ENCODE results near the gene TTC7B. TPM values are rescaled to one million over a fixed set of nuclear protein-coding genes. Genes with fewer than 3 reads are reported as not detected.

TTC7B gene
- total and polyA plus RNA-seq, 2 donors (not counting 1 experiment from before 2014, with no cell fraction given), result 0.36 to 3.2 TPM

- TF ChIP-seq EZH2 (IDR thresholded peaks at IDR 0.05; ENCODE audit: borderline replicate concordance, insufficient read depth, low read depth, low read length, poor library complexity, severe bottlenecking) (no peak), CTCF (IDR thresholded peaks at IDR 0.05) (no peak)
- CTCF ChIA-PET, result no interaction called here
Observed at GRCh38 chr14:90523961-90524875, 292.0 kb downstream of the TTC7B start.

GRCh38 chr14:90523544-90523943 is 292.7 kb downstream of the TTC7B start:
- H3K4me1 Mint-ChIP-seq, result no peaks in the 10 kb centered on the region
- CTCF ChIA-PET, result no interaction called here
- H3K4me3 Mint-ChIP-seq, result no peak overlapping the region
- H3K9me3 Mint-ChIP-seq (ENCODE audit: insufficient read depth), result peaks cover 9% of the 10 kb centered on the region
- intact Hi-C loops (cut with micrococcal nuclease), result no loop called here
- no peak overlapping the region for H3K27ac ChIP-seq (ENCODE audit: low read length in 2 of 2)
- no peaks in the 10 kb centered on the region for H3K27me3 ChIP-seq (replicated peaks in 1 of 4; ENCODE audit: control extremely low read depth in 1 of 4, control insufficient read depth in 3 of 4, insufficient read depth in 4 of 4, low read length in 3 of 4)
- TF ChIP-seq EZH2 (IDR thresholded peaks at IDR 0.05; ENCODE audit: borderline replicate concordance, insufficient read depth, low read depth, low read length, poor library complexity, severe bottlenecking) (no peak), CTCF (IDR thresholded peaks at IDR 0.05) (no peak)
- H3K9ac ChIP-seq (ENCODE audit: low read length), result no peak overlapping the region
- H3K4me2 ChIP-seq (replicated peaks; ENCODE audit: low read depth, low read length, poor library complexity, severe bottlenecking), result no peak overlapping the region
- no peaks in the 10 kb centered on the region for H3K4me1 ChIP-seq (ENCODE audit: control insufficient read depth in 2 of 2, insufficient read depth in 2 of 2, low read length in 2 of 2)
- H3K9me3 ChIP-seq (ENCODE audit: control extremely low read depth in 1 of 3, control insufficient read depth in 2 of 3, insufficient read depth in 1 of 3, low read length in 2 of 3), result peaks cover 0 to 22% (median 0%) of the 10 kb centered on the region in 3 donors
- ATAC-seq (ENCODE audit: low read depth) (no peak), DNase-seq (no peak)
- WGBS (ENCODE audit: insufficient coverage), result 89% methylated on average over 8 of the region's 8 CpGs
- POLR2A ChIA-PET, result no interaction called here
- no peaks in the 10 kb centered on the region for H4K20me1 ChIP-seq (ENCODE audit: control insufficient read depth, insufficient read depth, low read length, poor library complexity, severe bottlenecking)
- no peak overlapping the region for H3K4me3 ChIP-seq (ENCODE audit: control extremely low read depth in 1 of 5, extremely low read depth in 1 of 5, insufficient read depth in 1 of 5, low read depth in 2 of 5, low read length in 4 of 5)
- H3K27me3 Mint-ChIP-seq, result peaks cover 6% of the 10 kb centered on the region
- no peaks in the 10 kb centered on the region for H3K36me3 ChIP-seq (replicated peaks in 1 of 2; ENCODE audit: control extremely low read depth in 1 of 2, control insufficient read depth in 1 of 2, extremely low read depth in 1 of 2, insufficient read depth in 2 of 2, low read length in 1 of 2)
- H3K79me2 ChIP-seq (ENCODE audit: control insufficient read depth, insufficient read depth, low read length), result no peaks in the 10 kb centered on the region
- H2AFZ ChIP-seq (ENCODE audit: insufficient read depth, low read depth, low read length, poor library complexity, severe bottlenecking), result no peak overlapping the region
- no peak overlapping the region for H3K27ac Mint-ChIP-seq

More at GRCh38 chr14:90523961-90524875, 292.0 kb downstream of the TTC7B start:
- Mint-ChIP-seq H3K27ac (no peak overlapping the region), H3K9me3 (ENCODE audit: insufficient read depth) (peaks cover 9% of the 10 kb centered on the region), H3K27me3 (peaks cover 12% of the 10 kb centered on the region), H3K4me3 (no peak overlapping the region), H3K4me1 (no peaks in the 10 kb centered on the region)
- Histone ChIP-seq H2AFZ (ENCODE audit: insufficient read depth, low read depth, low read length, poor library complexity, severe bottlenecking) (no peak overlapping the region), H3K4me3 (ENCODE audit: control extremely low read depth in 1 of 5, extremely low read depth in 1 of 5, insufficient read depth in 1 of 5, low read depth in 2 of 5, low read length in 4 of 5) (no peak overlapping the region), H3K27me3 (replicated peaks in 1 of 4; ENCODE audit: control extremely low read depth in 1 of 4, control insufficient read depth in 3 of 4, insufficient read depth in 4 of 4, low read length in 3 of 4) (no peaks in the 10 kb centered on the region), H3K27ac (ENCODE audit: low read length in 2 of 2) (no peak overlapping the region), H3K36me3 (replicated peaks in 1 of 2; ENCODE audit: control extremely low read depth in 1 of 2, control insufficient read depth in 1 of 2, extremely low read depth in 1 of 2, insufficient read depth in 2 of 2, low read length in 1 of 2) (no peaks in the 10 kb centered on the region), H3K4me1 (ENCODE audit: control insufficient read depth in 2 of 2, insufficient read depth in 2 of 2, low read length in 2 of 2) (no peaks in the 10 kb centered on the region), H3K9me3 (ENCODE audit: control extremely low read depth in 1 of 3, control insufficient read depth in 2 of 3, insufficient read depth in 1 of 3, low read length in 2 of 3) (peaks cover 0 to 21% (median 0%) of the 10 kb centered on the region in 3 donors), H4K20me1 (ENCODE audit: control insufficient read depth, insufficient read depth, low read length, poor library complexity, severe bottlenecking) (no peaks in the 10 kb centered on the region), H3K79me2 (ENCODE audit: control insufficient read depth, insufficient read depth, low read length) (no peaks in the 10 kb centered on the region), H3K9ac (ENCODE audit: low read length) (no peak overlapping the region), H3K4me2 (replicated peaks; ENCODE audit: low read depth, low read length, poor library complexity, severe bottlenecking) (no peak overlapping the region)
- intact Hi-C loops (cut with micrococcal nuclease), result no loop called here
- no peak for DNase-seq
- POLR2A ChIA-PET, result no interaction called here
- 95% methylated on average over 13 of the region's 18 CpGs for WGBS (ENCODE audit: insufficient coverage)
- no peak for ATAC-seq (ENCODE audit: low read depth)
